Dermis blood vessel endothelial cell (primary cell): ENCODE measurements around the gene ASTN1. TPM values are rescaled to one million over a fixed set of nuclear protein-coding genes. Genes with fewer than 3 reads are reported as not detected.

Experiments
- DNase-seq: peaks from one replicate; pipeline ENCODE4 v3.0.0; 2010
- total RNA-seq: library from RNA; depleted of rRNA; stranded (reverse); fragments of >200 nt; gene quantifications from 2 replicates; pipeline ENCODE4 v1.2.3, GENCODE V29; 2014

ASTN1 gene
- total RNA-seq, 1 donor from 2014 or later: not detected

DNA sequence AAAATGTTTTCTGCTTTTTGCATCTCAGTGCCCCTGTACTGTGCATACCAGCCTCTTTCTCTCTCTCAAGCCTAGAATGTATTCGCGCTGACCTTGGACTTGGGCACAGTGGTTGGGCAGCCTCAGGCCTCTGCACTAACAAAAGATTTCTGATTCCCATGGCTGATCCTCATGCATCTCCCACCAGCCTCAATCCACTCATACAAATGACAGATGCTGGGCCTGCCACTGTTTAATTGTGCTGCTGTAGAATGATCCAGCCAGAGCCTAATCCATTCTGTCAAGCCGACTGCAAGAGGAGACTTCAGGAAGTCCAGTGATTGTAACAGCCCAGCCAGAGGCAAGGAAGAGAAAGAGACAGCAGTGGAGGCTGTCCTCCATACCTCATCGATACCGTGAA lies 180.8 kb downstream of the ASTN1 start:
- DNase-seq: no peak

- no peak for DNase-seq
These were observed 187.7 kb downstream of the ASTN1 start for GRCh38 chr1:176976771-176977170.

DNA sequence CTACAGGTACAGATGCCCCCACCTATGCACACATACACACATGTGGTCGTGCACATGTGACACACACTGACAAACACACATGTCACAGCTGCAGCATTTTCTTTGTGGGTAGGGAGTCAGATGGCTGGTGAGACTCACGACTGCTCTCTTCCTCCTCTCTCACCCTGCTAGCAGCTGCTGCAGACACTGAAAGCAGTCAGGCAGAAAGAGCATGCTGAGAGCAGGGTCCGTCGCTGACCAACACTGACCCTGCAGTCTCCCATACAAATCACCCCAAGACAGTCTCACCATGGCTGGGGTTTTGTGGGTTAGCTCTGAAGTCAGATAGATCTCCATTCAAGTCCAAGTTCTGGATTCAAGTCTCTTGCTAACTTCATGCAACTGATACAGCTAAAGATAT lies 188.3 kb downstream of the ASTN1 start:
- DNase-seq: no peak

GRCh38 chr1:176964687-176965086 lies 199.8 kb downstream of the ASTN1 start:
- DNase-seq: no peak

DNA sequence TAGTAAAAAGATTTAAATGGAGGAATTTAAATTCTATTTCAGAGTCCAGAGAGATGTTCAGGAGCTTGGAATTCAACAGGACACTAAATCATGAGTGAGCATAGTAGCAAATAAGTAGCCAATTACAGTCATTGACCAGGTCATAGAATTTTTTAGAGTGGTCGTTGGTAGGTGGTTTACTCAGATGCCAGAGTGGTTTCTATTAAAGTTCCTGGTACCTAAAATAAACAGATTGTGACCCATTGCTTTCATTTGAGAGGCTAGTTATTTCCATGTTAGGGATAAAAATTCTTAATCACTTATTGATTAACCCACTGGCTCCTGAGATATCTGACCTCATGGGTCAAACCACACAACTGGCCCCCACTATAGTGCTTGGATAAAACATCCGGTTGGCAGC lies 201.3 kb downstream of the ASTN1 start:
- DNase-seq: no peak

DNA sequence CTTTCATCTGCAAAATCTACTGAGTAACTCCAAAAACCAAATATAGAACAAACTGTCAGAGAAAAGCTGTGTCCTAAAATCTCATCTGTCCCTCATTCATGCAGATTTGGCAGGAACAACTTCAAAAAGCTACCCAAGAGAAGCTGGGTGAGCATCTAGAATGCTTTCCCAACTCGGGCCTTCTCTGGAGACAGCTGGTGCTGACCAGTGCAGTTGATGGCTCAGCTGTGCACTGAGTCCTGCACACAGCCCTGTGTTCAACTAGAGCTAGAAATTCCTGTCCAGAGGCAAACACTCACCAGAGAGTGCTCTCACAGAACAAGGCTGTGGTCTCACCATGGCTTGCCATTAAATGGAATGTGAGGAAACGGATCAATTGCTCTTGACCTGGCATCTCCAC lies 202.8 kb downstream of the ASTN1 start:
- no peak for DNase-seq

- no peak for DNase-seq
These were observed 205.2 kb downstream of the ASTN1 start for GRCh38 chr1:176959191-176959820.

GRCh38 chr1:176957603-176958002 lies 206.9 kb downstream of the ASTN1 start:
- DNase-seq: no peak

DNA sequence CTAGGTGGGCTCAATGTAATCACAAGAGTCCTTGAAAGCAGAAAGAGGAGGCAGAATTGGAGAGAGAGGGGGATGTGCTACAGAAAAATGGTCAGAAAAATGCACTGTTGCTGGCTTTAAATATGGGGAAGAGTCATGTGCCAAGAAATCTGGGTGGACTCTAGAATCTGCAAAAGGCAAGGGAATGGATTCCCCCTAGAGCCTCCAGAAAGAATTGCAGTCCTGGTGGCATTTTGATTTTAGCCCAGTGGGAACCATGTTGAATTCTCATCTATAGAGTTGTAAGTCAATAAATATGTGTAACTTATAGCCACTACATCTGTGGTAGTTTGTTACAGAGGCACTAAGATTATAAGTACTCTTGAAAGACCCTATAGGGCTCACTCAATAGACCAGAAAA lies 210.3 kb downstream of the ASTN1 start:
- no peak for DNase-seq

DNA sequence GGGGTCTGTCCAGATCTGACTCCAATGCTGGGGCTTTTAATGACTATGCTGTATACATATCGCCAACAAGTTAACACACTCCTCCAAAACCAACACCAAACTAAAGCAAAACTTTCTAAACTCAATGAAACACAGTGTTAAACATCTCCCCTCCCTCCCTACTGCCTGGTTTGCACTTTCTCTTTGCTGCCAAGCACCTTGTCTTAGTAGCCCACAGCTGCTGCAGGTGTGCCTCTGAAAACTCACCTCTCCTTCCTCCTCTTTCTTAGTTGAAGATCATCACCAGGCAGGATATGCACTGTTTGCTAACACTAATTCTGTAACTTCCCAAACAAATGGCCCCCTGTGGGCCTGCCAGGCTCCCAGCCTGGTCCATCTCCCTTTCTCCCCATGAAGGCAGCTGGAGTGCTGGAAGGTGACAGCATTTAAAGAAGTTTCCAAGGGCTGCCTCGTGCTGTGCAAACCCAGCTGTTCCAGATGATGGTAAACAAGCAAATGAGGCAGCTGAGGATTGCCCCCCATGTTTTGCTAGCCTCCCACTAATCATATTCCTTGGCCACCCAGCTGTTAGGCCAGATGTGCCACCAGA lies 213.7 kb downstream of the ASTN1 start:
- no peak for DNase-seq

GRCh38 chr1:176949033-176949662 lies 215.4 kb downstream of the ASTN1 start:
- peak; percentile 26 for DNase-seq

GRCh38 chr1:176944606-176945005 lies 219.9 kb downstream of the ASTN1 start:
- DNase-seq: no peak

GRCh38 chr1:176943783-176944182 lies 220.7 kb downstream of the ASTN1 start:
- no peak for DNase-seq

DNA sequence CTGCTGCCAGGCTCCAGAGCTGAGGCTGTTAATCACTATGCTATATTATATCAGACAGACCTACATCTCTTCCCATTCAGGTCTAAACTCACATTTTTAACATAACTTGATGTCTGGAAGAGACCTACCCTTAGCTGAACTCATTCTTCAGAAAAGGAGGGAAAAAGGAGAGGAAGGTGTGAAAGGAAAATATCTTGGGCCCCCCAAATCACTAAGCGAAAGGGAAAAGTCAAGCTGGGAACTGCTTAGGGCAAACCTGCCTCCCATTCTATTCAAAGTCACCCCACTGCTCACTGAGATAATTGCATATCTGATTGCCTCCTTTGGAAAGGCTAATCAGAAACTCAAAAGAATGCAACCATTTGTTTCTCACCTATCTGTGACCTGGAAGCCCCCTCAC lies 222.2 kb downstream of the ASTN1 start:
- no peak for DNase-seq

- DNase-seq: no peak
These were observed 224.5 kb downstream of the ASTN1 start for GRCh38 chr1:176939993-176940392.

DNA sequence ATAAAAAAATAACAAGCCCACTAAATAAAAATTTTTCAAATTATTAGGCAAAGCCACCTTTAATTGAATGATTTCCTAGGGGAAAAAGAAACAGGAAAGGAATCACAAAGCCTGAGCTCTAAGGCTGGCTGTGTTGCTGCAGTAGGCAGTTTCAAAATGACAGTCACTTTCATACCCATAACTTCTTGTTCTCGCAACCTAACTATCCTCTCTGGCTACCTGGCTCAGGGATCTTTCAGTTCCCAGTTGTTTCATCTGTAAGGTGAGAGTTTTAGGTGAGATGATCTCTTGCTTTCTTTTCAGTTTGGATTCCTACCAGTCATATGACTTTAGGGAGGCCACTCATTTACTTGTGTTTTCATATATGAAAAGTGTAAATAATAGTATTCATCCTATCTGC lies 226.1 kb downstream of the ASTN1 start:
- no peak for DNase-seq

DNA sequence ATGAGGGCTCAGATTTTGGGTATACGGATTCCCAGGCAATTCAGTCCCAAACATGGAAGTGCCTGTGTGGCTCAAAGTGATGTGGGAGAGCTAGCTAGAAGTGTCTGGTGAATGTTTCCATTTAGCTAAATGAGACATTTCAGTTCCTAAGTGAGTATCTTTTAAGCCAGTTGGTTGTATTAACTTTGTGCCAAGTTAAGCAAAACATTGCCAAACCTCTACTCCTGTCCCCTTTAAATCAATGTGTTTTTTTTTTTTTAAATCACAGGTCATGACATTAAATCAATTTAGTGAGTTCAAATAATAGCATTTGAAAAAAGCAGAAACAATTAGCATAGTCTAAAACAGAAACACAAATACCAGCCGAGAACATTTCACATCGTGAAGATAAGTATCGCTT lies 230.1 kb downstream of the ASTN1 start:
- DNase-seq: no peak

GRCh38 chr1:176932114-176933104 lies 232.1 kb downstream of the ASTN1 start:
- no peak for DNase-seq

GRCh38 chr1:176931526-176931925 lies 233.0 kb downstream of the ASTN1 start:
- no peak for DNase-seq

- DNase-seq: no peak
These were observed 238.0 kb downstream of the ASTN1 start for GRCh38 chr1:176926330-176927086.

GRCh38 chr1:176925223-176925622 lies 239.3 kb downstream of the ASTN1 start:
- DNase-seq: no peak

- DNase-seq: no peak
These were observed 241.2 kb downstream of the ASTN1 start for GRCh38 chr1:176923283-176923682.
